H9 (cell line): Measurements from ENCODE around the gene BMPER. TPM values are rescaled to one million over a fixed set of nuclear protein-coding genes. Genes with fewer than 3 reads are reported as not detected.
A peak's percentile ranks its signal among the peaks of the same experiment; 100 is the strongest.

Experiments
- DNase-seq: peaks from one replicate; pipeline ENCODE4 v3.0.0-alpha.2; 2017
- H2AFZ ChIP-seq: one replicate; pipeline ENCODE4 v1.6.1; 2013; ENCODE audit warnings: mild to moderate bottlenecking, low read length, control low read depth, moderate library complexity
- H2AK5ac ChIP-seq: 2 replicates; pipeline ENCODE4 v1.6.1; 2013; ENCODE audit warnings: low read length, control low read depth, mixed read lengths; ENCODE audit not compliant: insufficient read length
- H2BK120ac ChIP-seq: one replicate; pipeline ENCODE4 v1.6.1; 2013; ENCODE audit warnings: low read depth, mild to moderate bottlenecking, low read length, control low read depth, inconsistent platforms; ENCODE audit not compliant: poor library complexity, severe bottlenecking
- H2BK12ac ChIP-seq: 2 replicates; pipeline ENCODE4 v1.6.1; 2013; ENCODE audit warnings: low read length, control low read depth, mixed read lengths, low read depth; ENCODE audit not compliant: insufficient read length
- H2BK15ac ChIP-seq: 2 replicates; pipeline ENCODE4 v1.6.1; 2013; ENCODE audit warnings: low read depth, low read length, control low read depth
- H2BK20ac ChIP-seq: one replicate; pipeline ENCODE4 v1.6.1; 2013; ENCODE audit warnings: low read depth, mild to moderate bottlenecking, low read length, control low read depth, inconsistent platforms; ENCODE audit not compliant: poor library complexity, severe bottlenecking
- H2BK5ac ChIP-seq: 2 replicates; pipeline ENCODE4 v1.6.1; 2013; ENCODE audit warnings: low read length, control low read depth, mixed read lengths; ENCODE audit not compliant: insufficient read length
- H3K14ac ChIP-seq: 2 replicates; pipeline ENCODE4 v1.6.1; 2013; ENCODE audit warnings: low read length, control low read depth; ENCODE audit not compliant: insufficient read depth
- H3K18ac ChIP-seq: 2 replicates; pipeline ENCODE4 v1.6.1; 2013; ENCODE audit warnings: low read depth, mild to moderate bottlenecking, mixed read lengths, low read length, control low read depth; ENCODE audit not compliant: insufficient read length
- H3K23ac ChIP-seq: 2 replicates; pipeline ENCODE4 v1.6.1; 2013; ENCODE audit warnings: low read length, control low read depth, mixed read lengths, low read depth; ENCODE audit not compliant: insufficient read length
- H3K23me2 ChIP-seq: 2 replicates; pipeline ENCODE4 v1.6.1; 2013; ENCODE audit warnings: low read depth, mild to moderate bottlenecking, mixed read lengths, low read length, control low read depth; ENCODE audit not compliant: insufficient read length, poor library complexity, severe bottlenecking
- H3K27ac ChIP-seq: 2 replicates; pipeline ENCODE4 v1.5.1; 2013; ENCODE audit warnings: low read length, control low read depth, mixed read lengths, low read depth; ENCODE audit not compliant: insufficient read length
- H3K27me3 ChIP-seq: 2 replicates; pipeline ENCODE4 v1.6.1; 2013; ENCODE audit warnings: low read length, control low read depth, inconsistent platforms; ENCODE audit not compliant: insufficient read depth
- H3K4ac ChIP-seq: 2 replicates; pipeline ENCODE4 v1.6.1; 2013; ENCODE audit warnings: low read depth, mild to moderate bottlenecking, control low read depth, inconsistent platforms, low read length, moderate library complexity
- H3K4me1 ChIP-seq: 2 replicates; pipeline ENCODE4 v1.6.1; 2013; ENCODE audit warnings: low read length, control low read depth, inconsistent platforms; ENCODE audit not compliant: insufficient read depth
- H3K4me2 ChIP-seq: 2 replicates; pipeline ENCODE4 v1.6.1; 2013; ENCODE audit warnings: low read length, control low read depth, mixed read lengths; ENCODE audit not compliant: insufficient read length, insufficient read depth
- H3K56ac ChIP-seq: 2 replicates; pipeline ENCODE4 v1.6.1; 2013; ENCODE audit warnings: low read depth, mild to moderate bottlenecking, mixed read lengths, low read length, control low read depth; ENCODE audit not compliant: insufficient read length
- H3K79me1 ChIP-seq: 2 replicates; pipeline ENCODE4 v1.6.1; 2013; ENCODE audit warnings: low read depth, mild to moderate bottlenecking, moderate library complexity, low read length, control low read depth, inconsistent platforms; ENCODE audit not compliant: insufficient read depth, poor library complexity, severe bottlenecking
- H3K79me2 ChIP-seq: 2 replicates; pipeline ENCODE4 v1.6.1; 2013; ENCODE audit warnings: low read length, control low read depth, inconsistent platforms; ENCODE audit not compliant: insufficient read depth
- H3K9ac ChIP-seq: 2 replicates; pipeline ENCODE4 v1.6.1; 2013; ENCODE audit warnings: low read length, control low read depth, mixed read lengths; ENCODE audit not compliant: insufficient read length; ENCODE audit errors: extremely low read depth
- H3K9me3 ChIP-seq: one replicate; pipeline ENCODE4 v1.6.1; 2013; ENCODE audit warnings: low read depth, low read length, inconsistent platforms; ENCODE audit not compliant: control insufficient read depth
- H3T11ph ChIP-seq: one replicate; pipeline ENCODE4 v1.6.1; 2013; ENCODE audit warnings: mild to moderate bottlenecking, low read length, control low read depth, inconsistent platforms
- H4K20me1 ChIP-seq: one replicate; pipeline ENCODE4 v1.6.1; 2013; ENCODE audit not compliant: control insufficient read depth, insufficient read length, insufficient read depth
- H4K5ac ChIP-seq: 2 replicates; pipeline ENCODE4 v1.6.1; 2013; ENCODE audit warnings: low read depth, mild to moderate bottlenecking, mixed read lengths, low read length, control low read depth; ENCODE audit not compliant: insufficient read length
- H4K8ac ChIP-seq: replicated peaks from 2 replicates; pipeline ENCODE4 v1.6.1; 2013; ENCODE audit warnings: low read length, control low read depth, mixed read lengths, low read depth; ENCODE audit not compliant: insufficient read length
- H4K91ac ChIP-seq: 2 replicates; pipeline ENCODE4 v1.6.1; 2013; ENCODE audit warnings: low read depth, mild to moderate bottlenecking, moderate library complexity, mixed read lengths, low read length, control low read depth; ENCODE audit not compliant: insufficient read length
- H3K27ac Mint-ChIP-seq, 3 experiments: 2 replicates in 2 of 3; 3 replicates in 1 of 3; pipeline ENCODE4 v1.8.0; 2020 to 2021; ENCODE audit warnings: mixed read lengths in 3 of 3, mild to moderate bottlenecking in 1 of 3, moderate library complexity in 1 of 3
- H3K27me3 Mint-ChIP-seq: 2 replicates; pipeline ENCODE4 v1.8.0; 2021; ENCODE audit warnings: low read depth, mild to moderate bottlenecking, moderate library complexity, mixed read lengths
- H3K36me3 Mint-ChIP-seq, 3 experiments: 2 replicates in 2 of 3; 3 replicates in 1 of 3; pipeline ENCODE4 v1.8.0; 2020 to 2021; ENCODE audit warnings: low read depth in 3 of 3, mixed read lengths in 3 of 3; ENCODE audit not compliant: insufficient read depth in 1 of 3
- H3K4me1 Mint-ChIP-seq, 2 experiments: 2 replicates each; pipeline ENCODE4 v1.8.0; 2020; ENCODE audit warnings: mixed read lengths in 2 of 2
- H3K4me3 Mint-ChIP-seq, 2 experiments: 2 replicates in 1 of 2; 3 replicates in 1 of 2; pipeline ENCODE4 v1.8.0; 2020 to 2021; ENCODE audit warnings: mild to moderate bottlenecking in 2 of 2, mixed read lengths in 2 of 2, moderate library complexity in 1 of 2
- H3K9me3 Mint-ChIP-seq, 2 experiments: 2 replicates in 1 of 2; 3 replicates in 1 of 2; pipeline ENCODE4 v1.8.0; 2020; ENCODE audit warnings: mild to moderate bottlenecking in 2 of 2, mixed read lengths in 2 of 2, moderate library complexity in 1 of 2
- CTCF ChIP-seq: fragments of 200-600 bp; sonication (generic); conservative IDR thresholded peaks from 3 replicates; pipeline ENCODE4 v1.8.0; 2021; ENCODE audit warnings: antibody characterized with exemption, mild to moderate bottlenecking
- WGBS: extraction: QIAGEN DNeasy Blood & Tissue Kit; methylation state at CpG from one replicate; pipeline ENCODE4 v1.1.7; 2013; ENCODE audit warnings: missing lambda C conversion rate, low lambda C conversion rate, mixed read lengths; ENCODE audit not compliant: insufficient read length; ENCODE audit errors: extremely low coverage; 5-methylcytosine and 5-hydroxymethylcytosine counted together
- total RNA-seq: library from RNA; stranded (reverse); gene quantifications from 2 replicates; pipeline ENCODE4 v1.2.1, GENCODE V29; 2021

The BMPER gene
- total RNA-seq, 1 experiment from 2014 or later, result 0.20 TPM

DNA sequence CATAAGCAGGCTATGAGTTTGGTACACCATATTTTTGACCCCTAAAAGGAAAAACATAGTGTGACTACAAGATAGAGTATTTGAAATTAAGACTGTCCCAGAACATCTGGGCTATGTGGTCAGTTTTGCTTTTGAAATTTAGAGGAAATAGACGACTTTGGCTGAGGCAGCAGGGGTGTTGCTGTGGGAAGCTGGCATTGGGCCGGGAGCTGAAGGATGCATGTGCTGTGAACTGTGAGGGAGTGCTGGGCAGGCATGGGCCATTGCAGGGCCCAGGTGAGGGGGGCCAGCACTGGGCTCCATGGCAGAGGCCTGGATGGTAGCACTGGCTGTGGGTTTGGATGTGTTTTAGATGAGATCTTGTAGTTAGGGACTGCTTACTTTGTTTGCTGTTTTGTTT is 168.3 kb downstream of the BMPER start:
- Histone ChIP-seq H3T11ph (no peak overlapping the region), H3K9ac (no peak overlapping the region), H2BK5ac (no peak overlapping the region), H3K4me1 (no peaks in the 10 kb centered on the region), H4K91ac (no peak overlapping the region), H3K23ac (no peak overlapping the region), H3K14ac (no peak overlapping the region), H2AK5ac (no peak overlapping the region), H2BK20ac (no peak overlapping the region), H3K56ac (no peak overlapping the region), H3K9me3 (no peaks in the 10 kb centered on the region), H3K27ac (no peak overlapping the region), H4K8ac (no peak overlapping the region), H4K20me1 (no peaks in the 10 kb centered on the region), H3K18ac (no peak overlapping the region), H2BK12ac (no peak overlapping the region), H4K5ac (no peak overlapping the region), H3K4me2 (no peak overlapping the region), H2AFZ (no peak overlapping the region), H3K23me2 (no peaks in the 10 kb centered on the region), H2BK15ac (no peak overlapping the region), H2BK120ac (no peak overlapping the region), H3K4ac (no peak overlapping the region), H3K79me2 (no peaks in the 10 kb centered on the region), H3K79me1 (no peaks in the 10 kb centered on the region), H3K27me3 (no peaks in the 10 kb centered on the region)
- no CpG with 5 or more reads among the region's 2 CpGs for WGBS
- Mint-ChIP-seq H3K27me3 (no peaks in the 10 kb centered on the region), H3K27ac (peak overlapping the region in 1 of 3 experiments; percentile 50; a peak in 2 of 7 replicates), H3K9me3 (peaks cover 2 to 3% of the 10 kb centered on the region in 2 experiments; a peak in 2 of 5 replicates), H3K4me1 (peaks cover 4 to 5% of the 10 kb centered on the region in 2 experiments), H3K4me3 (no peak overlapping the region), H3K36me3 (no peaks in the 10 kb centered on the region; a peak in 2 of 7 replicates)
- TF ChIP-seq CTCF, result no peak
- no peak for DNase-seq
